ENCODE measurements around the gene PHC2.

The PHC2 gene

DNA sequence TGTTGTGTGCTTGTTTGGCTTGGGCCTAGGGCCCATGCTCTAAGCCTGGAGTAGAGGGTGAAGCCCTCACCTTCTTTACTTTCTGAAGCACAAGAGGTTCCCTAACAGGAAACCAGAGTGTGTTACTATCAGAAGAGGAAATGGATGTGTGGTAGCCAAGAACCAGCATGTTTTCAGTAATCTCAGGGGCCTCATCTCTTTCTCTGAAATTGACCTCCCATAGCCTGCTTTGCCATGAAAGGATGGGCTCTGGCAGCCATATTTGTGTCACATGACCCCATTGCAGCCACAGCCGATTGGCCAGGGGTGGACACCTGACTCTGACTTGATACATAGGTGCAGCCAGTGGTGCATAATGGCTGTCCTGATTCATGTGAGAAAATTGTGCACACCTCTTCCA is 128.6 kb downstream of the PHC2 start:
- H3K9ac ChIP-seq (ENCODE audit: low read depth, low read length, poor library complexity, severe bottlenecking): no peak overlapping the region
- H3K9me3 ChIP-seq (ENCODE audit: insufficient read depth, low read depth, low read length): no peaks in the 10 kb centered on the region
- H4K20me1 ChIP-seq (ENCODE audit: insufficient read depth, low read length, poor library complexity, severe bottlenecking): no peaks in the 10 kb centered on the region
- H2AFZ ChIP-seq (ENCODE audit: low read length): peak overlapping the region; percentile 70
- peaks cover 23% of the 10 kb centered on the region; the same call in 1 of the 2 replicates for H3K36me3 ChIP-seq (ENCODE audit: insufficient read depth, low read length)
- H3K79me2 ChIP-seq (ENCODE audit: insufficient read depth, low read length): no peaks in the 10 kb centered on the region
- peak overlapping the region; percentile 20 for H3K4me3 ChIP-seq (ENCODE audit: low read length, poor library complexity, severe bottlenecking)
- H3K27me3 ChIP-seq (ENCODE audit: insufficient read depth, low read length, poor library complexity, severe bottlenecking): no peaks in the 10 kb centered on the region
- H3F3A ChIP-seq (ENCODE audit: low read depth): no peaks in the 10 kb centered on the region; the same call in 1 of the 2 replicates
- no peaks in the 10 kb centered on the region for H3K9me2 ChIP-seq (replicated peaks; ENCODE audit: low read depth, low read length)
- H3K4me1 ChIP-seq (ENCODE audit: insufficient read depth, low read length, poor library complexity, severe bottlenecking): peaks cover 15% of the 10 kb centered on the region
- TF ChIP-seq EZH2phosphoT487 (IDR thresholded peaks at IDR 0.05; ENCODE audit: borderline replicate concordance) (no peak), CTCF (conservative IDR thresholded peaks at IDR 0.05; ENCODE audit: low read length) (no peak)
- H3K4me2 ChIP-seq (ENCODE audit: low read depth, low read length, poor library complexity, severe bottlenecking): peak overlapping the region; percentile 49

GRCh38 chr1:33301273-33301984 is 129.5 kb downstream of the PHC2 start:
- H2AFZ ChIP-seq (ENCODE audit: low read length): no peak overlapping the region
- H3K9me3 ChIP-seq (ENCODE audit: insufficient read depth, low read depth, low read length): no peaks in the 10 kb centered on the region
- no peaks in the 10 kb centered on the region for H3K9me2 ChIP-seq (replicated peaks; ENCODE audit: low read depth, low read length)
- H3K4me2 ChIP-seq (ENCODE audit: low read depth, low read length, poor library complexity, severe bottlenecking): no peak overlapping the region
- no peak overlapping the region for H3K4me3 ChIP-seq (ENCODE audit: low read length, poor library complexity, severe bottlenecking)
- no peaks in the 10 kb centered on the region for H3K79me2 ChIP-seq (ENCODE audit: insufficient read depth, low read length)
- no peak overlapping the region for H3K9ac ChIP-seq (ENCODE audit: low read depth, low read length, poor library complexity, severe bottlenecking)
- peaks cover 15% of the 10 kb centered on the region for H3K4me1 ChIP-seq (ENCODE audit: insufficient read depth, low read length, poor library complexity, severe bottlenecking)
- H3K27me3 ChIP-seq (ENCODE audit: insufficient read depth, low read length, poor library complexity, severe bottlenecking): no peaks in the 10 kb centered on the region
- TF ChIP-seq CTCF (conservative IDR thresholded peaks at IDR 0.05; ENCODE audit: low read length) (no peak), EZH2phosphoT487 (IDR thresholded peaks at IDR 0.05; ENCODE audit: borderline replicate concordance) (no peak)
- H3K36me3 ChIP-seq (ENCODE audit: insufficient read depth, low read length): peaks cover 31% of the 10 kb centered on the region; the same call in 1 of the 2 replicates
- H4K20me1 ChIP-seq (ENCODE audit: insufficient read depth, low read length, poor library complexity, severe bottlenecking): no peaks in the 10 kb centered on the region
- H3F3A ChIP-seq (ENCODE audit: low read depth): no peaks in the 10 kb centered on the region; the same call in 1 of the 2 replicates

GRCh38 chr1:33300673-33301072 is 130.2 kb downstream of the PHC2 start:
- no peaks in the 10 kb centered on the region for H3K9me3 ChIP-seq (ENCODE audit: insufficient read depth, low read depth, low read length)
- H3K9ac ChIP-seq (ENCODE audit: low read depth, low read length, poor library complexity, severe bottlenecking): no peak overlapping the region
- H3K27me3 ChIP-seq (ENCODE audit: insufficient read depth, low read length, poor library complexity, severe bottlenecking): no peaks in the 10 kb centered on the region
- peaks cover 38% of the 10 kb centered on the region; the same call in 1 of the 2 replicates for H3K36me3 ChIP-seq (ENCODE audit: insufficient read depth, low read length)
- H2AFZ ChIP-seq (ENCODE audit: low read length): no peak overlapping the region
- H3K4me3 ChIP-seq (ENCODE audit: low read length, poor library complexity, severe bottlenecking): no peak overlapping the region
- no peaks in the 10 kb centered on the region for H3K79me2 ChIP-seq (ENCODE audit: insufficient read depth, low read length)
- peaks cover 15% of the 10 kb centered on the region for H3K4me1 ChIP-seq (ENCODE audit: insufficient read depth, low read length, poor library complexity, severe bottlenecking)
- no peaks in the 10 kb centered on the region for H3K9me2 ChIP-seq (replicated peaks; ENCODE audit: low read depth, low read length)
- no peaks in the 10 kb centered on the region; the same call in 1 of the 2 replicates for H3F3A ChIP-seq (ENCODE audit: low read depth)
- no peaks in the 10 kb centered on the region for H4K20me1 ChIP-seq (ENCODE audit: insufficient read depth, low read length, poor library complexity, severe bottlenecking)
- TF ChIP-seq EZH2phosphoT487 (IDR thresholded peaks at IDR 0.05; ENCODE audit: borderline replicate concordance): no peak
- no peak for TF ChIP-seq CTCF (conservative IDR thresholded peaks at IDR 0.05; ENCODE audit: low read length)
- no peak overlapping the region for H3K4me2 ChIP-seq (ENCODE audit: low read depth, low read length, poor library complexity, severe bottlenecking)
